Measurements from ENCODE around the gene CYFIP1. TPM values are rescaled to one million over a fixed set of nuclear protein-coding genes. Genes with fewer than 3 reads are reported as not detected.

The CYFIP1 gene
- total RNA-seq, 2 donors from 2014 or later, result 21.1 to 32.7 TPM

DNA sequence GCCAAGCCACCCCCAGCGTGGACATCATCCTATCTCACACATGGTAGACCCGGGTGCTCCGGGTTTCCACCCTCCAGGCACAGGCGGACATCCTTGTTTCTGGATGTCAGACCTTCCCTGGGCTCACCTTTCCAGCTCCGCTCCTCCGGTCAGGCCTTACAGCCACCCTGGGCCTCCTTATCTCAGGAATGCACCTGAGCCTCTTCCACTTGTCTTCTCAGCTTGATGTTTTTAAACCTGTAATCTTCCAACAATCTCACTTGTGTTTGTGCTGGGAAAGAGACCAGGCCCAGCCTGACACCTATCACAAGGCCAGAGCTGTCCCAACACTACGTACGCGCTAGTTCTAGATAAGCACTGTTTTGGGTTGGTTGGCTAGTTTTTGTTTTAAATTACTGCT lies 87.8 kb downstream of the CYFIP1 start:
- Histone ChIP-seq H3K27me3 (no peaks in the 10 kb centered on the region), H3K36me3 (peaks cover 26% of the 10 kb centered on the region), H3K4me3 (no peak overlapping the region), H3K4me1 (no peaks in the 10 kb centered on the region), H3K27ac (no peak overlapping the region), H3K9me3 (no peaks in the 10 kb centered on the region)
- DNase-seq (ENCODE audit: low spot score), result no peak
- TF ChIP-seq CTCF (IDR thresholded peaks at IDR 0.05), result no peak

DNA sequence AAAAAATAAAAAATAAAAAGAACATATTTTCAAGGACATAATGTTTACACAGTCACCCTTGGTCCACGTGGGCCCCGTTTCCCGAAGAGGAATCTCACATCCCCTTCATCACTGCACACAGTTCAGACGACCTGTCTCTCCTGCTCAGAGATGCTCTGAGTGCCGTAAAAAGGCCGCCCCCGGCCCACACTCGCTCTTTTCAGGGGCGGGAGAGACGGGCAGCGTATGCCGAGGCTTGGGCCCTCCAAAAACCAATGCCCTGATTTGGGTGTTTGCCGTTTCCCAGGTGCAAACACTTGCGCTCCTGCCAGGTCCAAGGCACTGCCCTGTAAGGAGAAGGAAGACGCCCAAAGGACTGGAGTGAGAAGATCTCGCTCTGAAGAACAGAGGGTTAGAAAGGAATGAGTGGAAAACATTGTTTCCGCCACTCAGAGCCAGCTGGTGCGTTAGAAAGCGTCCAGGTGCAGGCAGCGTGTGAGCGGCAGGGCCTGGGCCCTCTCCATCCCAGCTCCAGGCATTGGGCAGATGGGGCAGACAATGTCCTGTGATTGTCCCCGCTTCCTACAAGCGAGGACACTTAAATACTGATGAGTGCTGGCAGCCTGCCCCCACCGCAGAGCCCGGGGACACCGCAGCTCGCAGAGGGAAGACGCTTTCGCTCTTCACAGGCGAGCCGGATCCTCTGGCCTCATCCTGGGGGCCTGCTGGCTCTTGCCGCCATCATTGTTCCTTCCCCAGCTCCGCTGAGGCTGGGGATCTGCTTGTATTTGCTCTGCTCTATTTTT lies 88.5 kb downstream of the CYFIP1 start:
- DNase-seq (ENCODE audit: low spot score), result no peak
- TF ChIP-seq CTCF (IDR thresholded peaks at IDR 0.05), result no peak
- Histone ChIP-seq H3K36me3 (peaks cover 22% of the 10 kb centered on the region), H3K27ac (no peak overlapping the region), H3K4me1 (no peaks in the 10 kb centered on the region), H3K4me3 (no peak overlapping the region), H3K27me3 (no peaks in the 10 kb centered on the region), H3K9me3 (no peaks in the 10 kb centered on the region)

DNA sequence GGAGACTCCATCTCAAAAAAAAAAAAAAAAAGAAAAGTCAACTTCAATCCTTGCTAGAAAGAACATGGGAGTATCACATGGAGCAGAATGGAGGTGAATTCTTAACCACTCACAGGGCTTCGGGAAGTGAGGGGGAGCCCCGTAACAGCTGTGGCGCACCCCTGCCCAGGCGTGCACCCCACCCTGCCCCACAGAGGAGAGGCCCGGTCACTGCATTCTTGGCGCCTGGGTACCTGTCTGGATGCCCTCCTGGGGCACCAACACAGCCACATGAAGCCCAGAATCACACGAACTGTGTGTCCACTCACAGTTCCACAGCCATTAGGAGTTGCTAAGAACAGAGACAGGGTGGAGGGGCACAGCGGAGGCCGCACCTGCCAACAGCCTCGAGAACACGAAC lies 89.9 kb downstream of the CYFIP1 start:
- no peaks in the 10 kb centered on the region for H3K27me3 ChIP-seq
- no peaks in the 10 kb centered on the region for H3K4me1 ChIP-seq
- no peak overlapping the region for H3K27ac ChIP-seq
- DNase-seq (ENCODE audit: low spot score), result no peak
- TF ChIP-seq CTCF (IDR thresholded peaks at IDR 0.05), result no peak
- H3K4me3 ChIP-seq, result no peak overlapping the region
- no peaks in the 10 kb centered on the region for H3K9me3 ChIP-seq
- peaks cover 22% of the 10 kb centered on the region for H3K36me3 ChIP-seq

DNA sequence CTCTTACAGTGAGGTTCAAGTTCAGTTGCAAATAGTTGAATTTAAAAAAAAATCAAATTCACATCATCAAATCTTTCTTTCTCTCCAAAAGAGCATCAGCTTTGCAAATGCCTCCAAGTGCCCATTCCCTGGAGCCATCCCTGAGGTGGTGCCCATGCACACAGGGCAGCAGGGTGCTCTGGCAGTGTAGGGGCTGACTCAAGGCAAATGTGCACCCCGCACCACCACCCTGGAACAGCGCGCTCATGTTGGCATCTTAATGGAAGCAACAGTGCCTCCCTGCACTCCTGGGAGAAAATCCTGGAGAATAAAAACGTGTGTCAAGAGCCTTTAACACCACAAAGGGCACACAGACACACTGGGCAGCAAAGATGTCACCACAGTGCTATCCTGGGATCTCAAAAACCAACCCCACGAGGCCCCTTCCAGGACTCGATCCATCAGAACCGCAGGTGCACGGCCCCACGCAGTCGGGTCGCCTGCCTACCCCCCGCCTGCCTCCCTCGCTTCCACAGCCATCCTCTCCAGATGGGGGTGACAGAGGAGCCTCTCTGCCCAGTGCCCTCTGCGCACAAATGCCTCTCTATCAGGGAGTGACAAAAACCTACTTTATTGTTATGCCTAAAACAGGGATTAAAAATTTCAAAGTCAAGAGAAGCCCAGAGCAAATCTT lies 90.9 kb downstream of the CYFIP1 start:
- DNase-seq (ENCODE audit: low spot score), result no peak
- Histone ChIP-seq H3K27ac (no peak overlapping the region), H3K36me3 (peaks cover 22% of the 10 kb centered on the region), H3K27me3 (no peaks in the 10 kb centered on the region), H3K4me1 (no peaks in the 10 kb centered on the region), H3K4me3 (no peak overlapping the region), H3K9me3 (no peaks in the 10 kb centered on the region)
- TF ChIP-seq CTCF (IDR thresholded peaks at IDR 0.05), result no peak

DNA sequence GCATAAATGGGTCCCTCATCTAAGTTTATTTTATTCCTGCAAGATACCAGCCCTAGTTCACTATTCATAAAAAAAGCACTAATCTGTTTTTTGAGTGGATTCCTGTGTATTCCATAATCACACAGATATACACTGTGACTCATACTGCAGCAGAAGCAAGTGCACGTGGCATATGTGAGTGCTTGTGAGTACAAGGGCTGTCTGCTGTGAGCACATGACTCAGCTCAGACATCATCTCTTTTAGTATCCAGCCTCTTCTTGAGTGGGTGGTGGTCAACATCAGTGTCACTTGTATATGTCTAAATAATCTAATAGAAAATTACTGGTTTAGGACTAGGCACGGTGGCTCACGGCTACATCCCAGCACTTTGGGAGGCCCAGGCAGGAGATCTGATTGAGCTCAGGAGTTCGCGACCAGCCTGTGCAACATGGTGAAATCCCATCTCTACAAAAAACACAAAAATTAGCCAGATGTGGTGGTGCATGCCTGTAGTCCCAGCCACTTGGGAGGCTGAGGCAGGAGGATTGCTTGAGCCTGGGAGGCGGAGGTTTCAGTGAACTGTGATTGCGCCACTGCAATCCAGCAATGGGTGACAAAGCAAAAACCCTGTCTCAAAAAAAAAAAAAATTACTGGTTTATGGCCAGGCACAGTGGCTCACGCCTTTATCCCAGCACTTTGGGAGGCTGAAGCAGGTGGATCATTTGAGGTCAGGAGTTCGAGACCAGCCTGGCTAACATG lies 91.9 kb downstream of the CYFIP1 start:
- no peak overlapping the region for H3K4me3 ChIP-seq
- H3K4me1 ChIP-seq, result no peaks in the 10 kb centered on the region
- H3K36me3 ChIP-seq, result peaks cover 22% of the 10 kb centered on the region
- no peak for DNase-seq (ENCODE audit: low spot score)
- no peaks in the 10 kb centered on the region for H3K27me3 ChIP-seq
- peak overlapping the region in 1 of 2 donors; percentile 46 for H3K27ac ChIP-seq
- TF ChIP-seq CTCF (IDR thresholded peaks at IDR 0.05), result no peak
- no peaks in the 10 kb centered on the region for H3K9me3 ChIP-seq

All from right atrium auricular region (tissue), 2 donors.